GM12878 (cell line): Measurements from ENCODE around the gene TOLLIP. TPM values are rescaled to one million over a fixed set of nuclear protein-coding genes. Genes with fewer than 3 reads are reported as not detected.
A peak's percentile ranks its signal among the peaks of the same experiment; 100 is the strongest.

Source experiments
- ATAC-seq: fragments of 200-7000 bp; cut with Tn5 transposase; 3 replicates; pipeline ENCODE4 v1.9.1; 2020; ENCODE audit warnings: mild to moderate bottlenecking, moderate library complexity
- BruUV-seq: library from RNA; stranded (reverse); fragments of 400-500 nt; replicated peaks from 2 replicates; lab custom pipeline; 2021; lab: Mats Ljungman, UMichigan
- CTCF ChIA-PET: fragments of 300-600 bp; sonication (Branson Sonifier 250); formaldehyde crosslinking; extraction: SDS; loops from one replicate; lab custom pipeline; 2021; ENCODE audit warnings: inconsistent platforms; lab: Yijun Ruan, JAX
- POLR2A ChIA-PET: fragments of 350-600 bp; formaldehyde crosslinking; extraction: SDS; loops from one replicate; lab custom pipeline; 2021; ENCODE audit warnings: inconsistent platforms; lab: Charles Lee
- RAD21 ChIA-PET: fragments of 300-600 bp; sonication (Branson Sonifier 250); formaldehyde crosslinking; loops from one replicate; lab custom pipeline; 2023; ENCODE audit warnings: antibody characterized with exemption; ENCODE audit not compliant: unreplicated experiment; lab: Charles Lee
- SMC1A ChIA-PET: fragments of 300-600 bp; sonication (Branson Sonifier 250); formaldehyde crosslinking; loops from one replicate; lab custom pipeline; 2023; ENCODE audit not compliant: unreplicated experiment, uncharacterized antibody; lab: Charles Lee
- DNase-seq: peaks from one replicate; pipeline ENCODE4 v3.0.0-alpha.2; 2011; ENCODE audit warnings: low read depth, low spot score
- FAIRE-seq: peaks from 3 replicates; lab custom pipeline; 2011; peaks lifted over from hg19 to GRCh38; lab: Jason Lieb, UNC
- H2AFZ ChIP-seq: 2 replicates; pipeline ENCODE4 v1.6.0; 2011; ENCODE audit warnings: low read depth, low read length, control low read depth; ENCODE audit not compliant: control insufficient read depth
- H3K27ac ChIP-seq: 2 replicates; pipeline ENCODE4 v1.5.1; 2011; ENCODE audit warnings: control low read depth; ENCODE audit not compliant: control insufficient read depth, insufficient read depth
- H3K27me3 ChIP-seq, 2 experiments: replicated peaks in 1 of 2; 2 replicates each; pipeline versions ENCODE4 v1.6.0 to v1.6.1; 2011; ENCODE audit warnings: low read length in 1 of 2; ENCODE audit not compliant: control insufficient read depth in 2 of 2, insufficient read depth in 2 of 2
- H3K36me3 ChIP-seq, 2 experiments: 2 replicates each; pipeline ENCODE4 v1.5.1; 2011; ENCODE audit warnings: low read length in 1 of 2; ENCODE audit not compliant: control insufficient read depth in 2 of 2, insufficient read depth in 2 of 2
- H3K4me1 ChIP-seq: 2 replicates; pipeline ENCODE4 v1.6.1; 2011; ENCODE audit warnings: mild to moderate bottlenecking, low read length, moderate library complexity, mixed read lengths; ENCODE audit not compliant: control insufficient read depth, insufficient read depth
- H3K4me2 ChIP-seq: 2 replicates; pipeline ENCODE4 v1.6.0; 2011; ENCODE audit warnings: control low read depth; ENCODE audit not compliant: control insufficient read depth, insufficient read depth
- H3K4me3 ChIP-seq: fragments of 200-600 bp; sonication (generic); 2 replicates; pipeline ENCODE4 v1.5.1; 2016
- H3K79me2 ChIP-seq: 2 replicates; pipeline ENCODE4 v1.6.0; 2011; ENCODE audit warnings: low read length; ENCODE audit not compliant: control insufficient read depth, insufficient read depth
- H3K9ac ChIP-seq: 2 replicates; pipeline ENCODE4 v1.8.0; 2011; ENCODE audit warnings: low read length, control low read depth, mixed read lengths; ENCODE audit not compliant: control insufficient read depth, insufficient read depth
- H3K9me3 ChIP-seq: replicated peaks from 3 replicates; pipeline ENCODE4 v1.5.1; 2011; ENCODE audit warnings: mild to moderate bottlenecking, low read length; ENCODE audit not compliant: control insufficient read depth, insufficient read depth
- H4K20me1 ChIP-seq: 2 replicates; pipeline ENCODE4 v1.6.0; 2011; ENCODE audit not compliant: control insufficient read depth, insufficient read depth
- CBX5 ChIP-seq: sonication (generic); IDR thresholded peaks from 2 replicates; pipeline ENCODE4 v1.6.1; 2016; ENCODE audit warnings: low read depth, moderate library complexity, mild to moderate bottlenecking, inconsistent platforms
- EED ChIP-seq: sonication (generic); IDR thresholded peaks from 2 replicates; pipeline ENCODE4 v1.6.1; 2016; ENCODE audit warnings: antibody characterized with exemption, low read depth
- ETV6 ChIP-seq, 2 experiments: fragments of 450-650 bp in 1 of 2; IDR thresholded peaks in 1 of 2; conservative IDR thresholded peaks in 1 of 2; 2 replicates each; pipeline ENCODE4 v1.6.1; 2014; ENCODE audit warnings: antibody characterized with exemption in 1 of 2, borderline replicate concordance in 1 of 2, low read depth in 1 of 2, mild to moderate bottlenecking in 1 of 2, moderate library complexity in 1 of 2
- HCFC1 ChIP-seq: fragments of 150-350 bp; IDR thresholded peaks from 2 replicates; pipeline ENCODE4 v1.6.1; 2014; ENCODE audit warnings: low read length
- KLF5 ChIP-seq: fragments of 450-650 bp; IDR thresholded peaks from 2 replicates; pipeline ENCODE4 v1.6.1; 2014; ENCODE audit warnings: mild to moderate bottlenecking; ENCODE audit not compliant: partially characterized antibody
- MEF2B ChIP-seq: fragments of 450-650 bp; IDR thresholded peaks from 2 replicates; pipeline ENCODE4 v1.6.1; 2018; ENCODE audit warnings: mild to moderate bottlenecking, moderate library complexity; ENCODE audit not compliant: partially characterized antibody, poor library complexity, severe bottlenecking
- POU2F2 ChIP-seq: IDR thresholded peaks from 3 replicates; pipeline ENCODE4 v1.6.1; 2011; ENCODE audit warnings: low read depth, mild to moderate bottlenecking, low read length, borderline replicate concordance
- RAD21 ChIP-seq: IDR thresholded peaks from 2 replicates; pipeline ENCODE4 v1.6.1; 2011; ENCODE audit warnings: mild to moderate bottlenecking, low read depth, low read length, moderate library complexity; ENCODE audit not compliant: insufficient read depth
- RFX5 ChIP-seq: IDR thresholded peaks from 2 replicates; pipeline ENCODE4 v1.6.1; 2011; ENCODE audit warnings: low read depth, low read length, improper control_type of control experiment
- SP1 ChIP-seq: IDR thresholded peaks from one replicate; pipeline ENCODE4 v1.6.1; 2011; ENCODE audit warnings: low read depth, low read length
- SPI1 ChIP-seq: IDR thresholded peaks from 2 replicates; pipeline ENCODE4 v1.6.1; 2011; ENCODE audit warnings: low read depth, mild to moderate bottlenecking, low read length, moderate library complexity, borderline replicate concordance; ENCODE audit not compliant: insufficient read depth
- STAT1 ChIP-seq: fragments of 450-650 bp; conservative IDR thresholded peaks from 2 replicates; pipeline ENCODE4 v1.6.1; 2014; ENCODE audit warnings: antibody characterized with exemption, mild to moderate bottlenecking
- STAT3 ChIP-seq: IDR thresholded peaks from 2 replicates; pipeline ENCODE4 v1.6.1; 2011; ENCODE audit warnings: low read depth, low read length, improper control_type of control experiment
- SUZ12 ChIP-seq: fragments of 200-600 bp; sonication (generic); IDR thresholded peaks from one replicate; pipeline ENCODE4 v1.6.1; 2018; ENCODE audit warnings: antibody characterized with exemption, mild to moderate bottlenecking; ENCODE audit not compliant: unreplicated experiment
- TARDBP ChIP-seq: IDR thresholded peaks from 2 replicates; pipeline ENCODE4 v1.6.1; 2016; ENCODE audit warnings: borderline replicate concordance
- TBL1XR1 ChIP-seq: IDR thresholded peaks from 2 replicates; pipeline ENCODE4 v1.6.1; 2012; ENCODE audit warnings: low read depth, low read length, improper control_type of control experiment
- YBX1 ChIP-seq: fragments of 450-650 bp; IDR thresholded peaks from 2 replicates; pipeline ENCODE4 v1.6.1; 2016; ENCODE audit warnings: antibody characterized with exemption
- WGBS: methylation state at CpG from one replicate; pipeline ENCODE4 v1.1.6; 2016; ENCODE audit warnings: low lambda C conversion rate; ENCODE audit not compliant: insufficient replicate concordance, insufficient coverage; ENCODE audit errors: missing lambda C conversion rate; 5-methylcytosine and 5-hydroxymethylcytosine counted together
- in situ Hi-C: fragments of 300-500 bp; cut with MboI; formaldehyde crosslinking; loops from 9 replicates; pipeline ENCODE4 v1.14.3; 2018; ENCODE audit warnings: mixed read lengths
- intact Hi-C: fragments of 100-400 bp; cut with micrococcal nuclease; formaldehyde crosslinking; loops from one replicate; pipeline ENCODE4 v1.14.2; 2022; ENCODE audit not compliant: unreplicated experiment
- polyA plus RNA-seq, 11 experiments: library from polyadenylated mRNA; depleted of rRNA in 4 of 11; unstranded in 6 of 11; stranded (reverse) in 5 of 11; fragments of >200 nt; fragmentation: Nextera tagmentation in 4 of 11; fragmentation: Illumina TruSeq in 1 of 11; extraction: Ambion mirVana in 4 of 11; extraction: Trizol in 1 of 11; gene quantifications; 1 replicate in 1 of 11; 2 replicates in 10 of 11; pipeline versions ENCODE4 v1.2.1 to v1.2.3, GENCODE V29; 2011 to 2016; ENCODE audit warnings: inconsistent platforms in 2 of 11, missing spikeins in 2 of 11, low read depth in 1 of 11
- total RNA-seq, 4 experiments: library from RNA; depleted of rRNA in 3 of 4; stranded (reverse); fragments of >200 nt in 3 of 4; fragmentation: Illumina TruSeq in 1 of 4; extraction: Trizol in 1 of 4; gene quantifications; 2 replicates each; pipeline versions ENCODE4 v1.2.1 to v1.2.3, GENCODE V29; 2013 to 2021
- TF ChIP-seq, protein P1 (sequence below): fragments of 450-650 bp; IDR thresholded peaks from 2 replicates; pipeline ENCODE4 v1.6.1; 2017; ENCODE audit warnings: mild to moderate bottlenecking, low read depth, inconsistent platforms; ENCODE audit not compliant: poor library complexity, severe bottlenecking
- TF ChIP-seq, protein P2 (sequence below): fragments of 150-350 bp; IDR thresholded peaks from 2 replicates; pipeline ENCODE4 v1.6.1; 2016; ENCODE audit warnings: low read depth, low read length

TOLLIP gene
- total and polyA plus RNA-seq, 10 of the 15 experiments (the other 5 are each of a cell fraction or from before 2014, with no cell fraction given) = 0.47 to 39.5 (median 21.6) TPM

DNA sequence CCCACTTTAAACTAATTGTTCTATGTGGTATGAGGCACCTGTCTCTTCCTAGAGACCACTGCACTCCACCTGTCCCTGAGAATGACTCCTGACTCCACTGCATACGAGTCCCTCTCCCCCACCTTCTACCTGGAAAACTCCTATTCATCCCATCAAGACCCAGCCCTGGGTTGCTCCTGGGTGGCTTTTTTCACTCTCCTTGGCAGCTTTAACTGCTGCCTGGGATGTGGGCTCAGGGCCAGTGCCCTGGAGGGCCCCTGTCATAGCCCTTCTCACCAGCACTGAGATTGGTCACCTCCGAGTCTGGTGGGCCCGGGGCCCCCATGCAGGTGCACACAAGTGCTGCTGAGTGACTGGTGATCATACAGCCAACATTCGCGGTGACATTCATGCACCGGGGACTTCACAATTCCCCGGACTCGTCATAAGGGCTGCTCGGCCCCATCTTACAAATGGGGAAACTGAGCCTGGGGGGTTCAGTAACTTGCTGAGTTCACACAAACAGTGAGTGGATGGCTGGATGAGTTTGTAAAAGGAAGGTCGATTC, 25.9 kb upstream of the TOLLIP start:
- WGBS = 54% methylated on average over 10 of the region's 10 CpGs
- peak overlapping the region; percentile 100 for H3K4me2 ChIP-seq
- peak overlapping the region; percentile 50 for H3K4me3 ChIP-seq
- no TSS peak for BruUV-seq
- ChIA-PET RAD21 (no interaction called here), POLR2A (no interaction called here), SMC1A (no interaction called here), CTCF (no interaction called here)
- no peaks in the 10 kb centered on the region for H3K36me3 ChIP-seq
- H3K9ac ChIP-seq = no peak overlapping the region
- H3K4me1 ChIP-seq = peaks cover 8% of the 10 kb centered on the region
- no peak overlapping the region; the same call in 1 of the 2 replicates for H2AFZ ChIP-seq
- DNase-seq (no peak), ATAC-seq (no peak), FAIRE-seq (no peak)
- in situ Hi-C loops = no loop called here
- no peak for TF ChIP-seq ETV6 (conservative IDR thresholded peaks at IDR 0.05 in 1 of 2, IDR thresholded peaks at IDR 0.05 in 1 of 2; ENCODE audit: borderline replicate concordance in 1 of 2, low read depth in 1 of 2)
- no peak for TF ChIP-seq HCFC1
- no peak for TF ChIP-seq SUZ12
- no peak for TF ChIP-seq TBL1XR1
- no peak for TF ChIP-seq POU2F2
- TF ChIP-seq SP1 = no peak
- no peak for TF ChIP-seq RAD21
- TF ChIP-seq RFX5 = no peak
- no peak for TF ChIP-seq EED
- no peak for TF ChIP-seq TARDBP
- TF ChIP-seq, protein P1, sequence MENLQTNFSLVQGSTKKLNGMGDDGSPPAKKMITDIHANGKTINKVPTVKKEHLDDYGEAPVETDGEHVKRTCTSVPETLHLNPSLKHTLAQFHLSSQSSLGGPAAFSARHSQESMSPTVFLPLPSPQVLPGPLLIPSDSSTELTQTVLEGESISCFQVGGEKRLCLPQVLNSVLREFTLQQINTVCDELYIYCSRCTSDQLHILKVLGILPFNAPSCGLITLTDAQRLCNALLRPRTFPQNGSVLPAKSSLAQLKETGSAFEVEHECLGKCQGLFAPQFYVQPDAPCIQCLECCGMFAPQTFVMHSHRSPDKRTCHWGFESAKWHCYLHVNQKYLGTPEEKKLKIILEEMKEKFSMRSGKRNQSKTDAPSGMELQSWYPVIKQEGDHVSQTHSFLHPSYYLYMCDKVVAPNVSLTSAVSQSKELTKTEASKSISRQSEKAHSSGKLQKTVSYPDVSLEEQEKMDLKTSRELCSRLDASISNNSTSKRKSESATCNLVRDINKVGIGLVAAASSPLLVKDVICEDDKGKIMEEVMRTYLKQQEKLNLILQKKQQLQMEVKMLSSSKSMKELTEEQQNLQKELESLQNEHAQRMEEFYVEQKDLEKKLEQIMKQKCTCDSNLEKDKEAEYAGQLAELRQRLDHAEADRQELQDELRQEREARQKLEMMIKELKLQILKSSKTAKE = no peak
- TF ChIP-seq MEF2B = no peak
- no peak for TF ChIP-seq STAT3
- no peak for TF ChIP-seq KLF5
- TF ChIP-seq SPI1 = no peak
- TF ChIP-seq, protein P2, sequence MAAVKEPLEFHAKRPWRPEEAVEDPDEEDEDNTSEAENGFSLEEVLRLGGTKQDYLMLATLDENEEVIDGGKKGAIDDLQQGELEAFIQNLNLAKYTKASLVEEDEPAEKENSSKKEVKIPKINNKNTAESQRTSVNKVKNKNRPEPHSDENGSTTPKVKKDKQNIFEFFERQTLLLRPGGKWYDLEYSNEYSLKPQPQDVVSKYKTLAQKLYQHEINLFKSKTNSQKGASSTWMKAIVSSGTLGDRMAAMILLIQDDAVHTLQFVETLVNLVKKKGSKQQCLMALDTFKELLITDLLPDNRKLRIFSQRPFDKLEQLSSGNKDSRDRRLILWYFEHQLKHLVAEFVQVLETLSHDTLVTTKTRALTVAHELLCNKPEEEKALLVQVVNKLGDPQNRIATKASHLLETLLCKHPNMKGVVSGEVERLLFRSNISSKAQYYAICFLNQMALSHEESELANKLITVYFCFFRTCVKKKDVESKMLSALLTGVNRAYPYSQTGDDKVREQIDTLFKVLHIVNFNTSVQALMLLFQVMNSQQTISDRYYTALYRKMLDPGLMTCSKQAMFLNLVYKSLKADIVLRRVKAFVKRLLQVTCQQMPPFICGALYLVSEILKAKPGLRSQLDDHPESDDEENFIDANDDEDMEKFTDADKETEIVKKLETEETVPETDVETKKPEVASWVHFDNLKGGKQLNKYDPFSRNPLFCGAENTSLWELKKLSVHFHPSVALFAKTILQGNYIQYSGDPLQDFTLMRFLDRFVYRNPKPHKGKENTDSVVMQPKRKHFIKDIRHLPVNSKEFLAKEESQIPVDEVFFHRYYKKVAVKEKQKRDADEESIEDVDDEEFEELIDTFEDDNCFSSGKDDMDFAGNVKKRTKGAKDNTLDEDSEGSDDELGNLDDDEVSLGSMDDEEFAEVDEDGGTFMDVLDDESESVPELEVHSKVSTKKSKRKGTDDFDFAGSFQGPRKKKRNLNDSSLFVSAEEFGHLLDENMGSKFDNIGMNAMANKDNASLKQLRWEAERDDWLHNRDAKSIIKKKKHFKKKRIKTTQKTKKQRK = no peak
- no peak for TF ChIP-seq STAT1
- no peak for TF ChIP-seq CBX5
- TF ChIP-seq YBX1 = no peak
- H3K9me3 ChIP-seq = no peaks in the 10 kb centered on the region; the same call in 2 of the 3 replicates
- H4K20me1 ChIP-seq = no peaks in the 10 kb centered on the region
- H3K79me2 ChIP-seq = no peaks in the 10 kb centered on the region
- H3K27me3 ChIP-seq = no peaks in the 10 kb centered on the region
- intact Hi-C loops = no loop called here
- H3K27ac ChIP-seq = no peak overlapping the region
